HepG2 (cell line): ENCODE data around the gene IL1RL2. TPM values are rescaled to one million over a fixed set of nuclear protein-coding genes. Genes with fewer than 3 reads are reported as not detected.

Source experiments
- ASH2L ChIP-seq: fragments of 300-600, 200-600 bp; sonication (generic); IDR thresholded peaks from 2 replicates; pipeline ENCODE4 v1.7.0; 2017; ENCODE audit warnings: low read depth, mild to moderate bottlenecking, moderate library complexity, mixed read lengths, low read length; ENCODE audit not compliant: insufficient read length
- ERF ChIP-seq: IDR thresholded peaks from 2 replicates; pipeline ENCODE4 v1.6.1; 2018; ENCODE audit warnings: missing biosample characterization, missing genetic modification reagents
- FOXK1 ChIP-seq: sonication (generic); formaldehyde crosslinking; IDR thresholded peaks from 2 replicates; pipeline ENCODE4 v1.4.0; 2020; ENCODE audit warnings: low read depth, missing genetic modification reagents, borderline replicate concordance
- GMEB2 ChIP-seq: IDR thresholded peaks from 2 replicates; pipeline ENCODE4 v1.6.1; 2016; ENCODE audit warnings: missing biosample characterization, missing genetic modification reagents, low read depth
- HMG20A ChIP-seq: IDR thresholded peaks from 2 replicates; pipeline ENCODE4 v1.6.1; 2016; ENCODE audit warnings: borderline replicate concordance
- KAT2B ChIP-seq: fragments of 150-350 bp; IDR thresholded peaks from 2 replicates; pipeline ENCODE4 v1.6.1; 2014; ENCODE audit warnings: low read depth, low read length, borderline replicate concordance
- KDM2A ChIP-seq: sonication (generic); formaldehyde crosslinking; IDR thresholded peaks from 2 replicates; pipeline ENCODE4 v1.4.0; 2020; ENCODE audit warnings: low read depth, missing genetic modification reagents, borderline replicate concordance
- KMT2B ChIP-seq: IDR thresholded peaks from 2 replicates; pipeline ENCODE4 v1.6.1; 2016; ENCODE audit warnings: missing genetic modification reagents, missing compliant biosample characterization
- NFE2 ChIP-seq: sonication (generic); formaldehyde crosslinking; IDR thresholded peaks from 2 replicates; pipeline ENCODE4 v1.4.0; 2020; ENCODE audit warnings: missing genetic modification reagents
- PHB2 ChIP-seq: fragments of 450-650 bp; IDR thresholded peaks from 2 replicates; pipeline ENCODE4 v1.6.1; 2018; ENCODE audit not compliant: partially characterized antibody
- RAD21 ChIP-seq: fragments of 450-650 bp; formaldehyde crosslinking; IDR thresholded peaks from 2 replicates; pipeline ENCODE4 v1.5.0; 2020; ENCODE audit warnings: mild to moderate bottlenecking
- SMAD1 ChIP-seq: sonication (generic); formaldehyde crosslinking; IDR thresholded peaks from 2 replicates; pipeline ENCODE4 v1.4.0; 2020; ENCODE audit warnings: missing genetic modification reagents, low read depth, mild to moderate bottlenecking, borderline replicate concordance
- THAP9 ChIP-seq: sonication (generic); formaldehyde crosslinking; IDR thresholded peaks from 2 replicates; pipeline ENCODE4; 2020; ENCODE audit warnings: missing genetic modification reagents, mild to moderate bottlenecking, borderline replicate concordance
- ZBTB26 ChIP-seq: IDR thresholded peaks from 2 replicates; pipeline ENCODE4 v1.6.1; 2016; ENCODE audit warnings: missing compliant biosample characterization, missing genetic modification reagents, borderline replicate concordance
- ZBTB3 ChIP-seq: sonication (generic); formaldehyde crosslinking; IDR thresholded peaks from 2 replicates; pipeline ENCODE4 v1.4.0; 2020; ENCODE audit warnings: low read depth, mild to moderate bottlenecking, moderate library complexity, missing genetic modification reagents, borderline replicate concordance
- ZBTB33 ChIP-seq: sonication (generic); formaldehyde crosslinking; IDR thresholded peaks from 2 replicates; pipeline ENCODE4 v1.4.0; 2020; ENCODE audit warnings: missing genetic modification reagents
- ZNF224 ChIP-seq: sonication (generic); formaldehyde crosslinking; IDR thresholded peaks from 2 replicates; pipeline ENCODE4 v1.5.0; 2020; ENCODE audit warnings: mild to moderate bottlenecking, missing genetic modification reagents
- ZNF263 ChIP-seq: sonication (generic); formaldehyde crosslinking; IDR thresholded peaks from 2 replicates; pipeline ENCODE4 v1.4.0; 2020; ENCODE audit warnings: missing genetic modification reagents
- ZNF335 ChIP-seq: sonication (generic); formaldehyde crosslinking; IDR thresholded peaks from 2 replicates; pipeline ENCODE4 v1.4.0; 2020; ENCODE audit warnings: missing genetic modification reagents
- ZNF451 ChIP-seq: sonication (generic); formaldehyde crosslinking; IDR thresholded peaks from 2 replicates; pipeline ENCODE4 v1.5.0; 2020; ENCODE audit warnings: mild to moderate bottlenecking, missing genetic modification reagents
- ZNF550 ChIP-seq: sonication (generic); formaldehyde crosslinking; IDR thresholded peaks from 2 replicates; pipeline ENCODE4 v1.4.0; 2020; ENCODE audit warnings: mild to moderate bottlenecking, missing genetic modification reagents, borderline replicate concordance
- ZNF740 ChIP-seq: sonication (generic); formaldehyde crosslinking; IDR thresholded peaks from 2 replicates; pipeline ENCODE4 v1.4.0; 2020; ENCODE audit warnings: missing genetic modification reagents
- ZNF75D ChIP-seq: sonication (generic); formaldehyde crosslinking; IDR thresholded peaks from 2 replicates; pipeline ENCODE4 v1.8.1; 2023; ENCODE audit warnings: missing genetic modification reagents, mild to moderate bottlenecking, borderline replicate concordance
- ZNF768 ChIP-seq: sonication (generic); formaldehyde crosslinking; IDR thresholded peaks from 2 replicates; pipeline ENCODE4 v1.4.0; 2020; ENCODE audit warnings: missing genetic modification reagents
- polyA plus RNA-seq, 8 experiments: library from polyadenylated mRNA; depleted of rRNA in 3 of 8; stranded (reverse) in 7 of 8; unstranded in 1 of 8; fragments of >200 nt; fragmentation: Illumina TruSeq in 4 of 8; extraction: Trizol in 4 of 8; gene quantifications; 2 replicates each; pipeline versions ENCODE4 v1.2.1 to v1.2.3, GENCODE V29; 2011 to 2016; ENCODE audit warnings: low read depth in 4 of 8, missing spikeins in 1 of 8, mixed read lengths in 1 of 8; ENCODE audit not compliant: insufficient read depth in 1 of 8
- total RNA-seq, 5 experiments: library from RNA; depleted of rRNA; stranded (reverse); fragments of >200 nt; fragmentation: Illumina TruSeq; extraction: Trizol; gene quantifications; 2 replicates each; pipeline ENCODE4 v1.2.3, GENCODE V29; 2016; ENCODE audit warnings: low read depth in 1 of 5

Gene IL1RL2
- total and polyA plus RNA-seq, 2 of the 13 experiments (the other 11 are each of a cell fraction or from before 2014, with no cell fraction given), result 0.03 TPM; not detected in 1

- TF ChIP-seq ZBTB26 (no peak), ZNF768 (CRISPR knock-in tag) (no peak), ZBTB3 (CRISPR knock-in tag) (no peak), HMG20A (no peak; the same call in 1 of the 2 replicates), NFE2 (CRISPR knock-in tag) (no peak), ZNF335 (CRISPR knock-in tag) (no peak), GMEB2 (no peak), ZBTB33 (CRISPR knock-in tag) (no peak), ZNF75D (CRISPR knock-in tag) (no peak), PHB2 (no peak), KAT2B (no peak), ZNF263 (no peak), ERF (CRISPR knock-in tag) (no peak), KDM2A (CRISPR knock-in tag) (peak; percentile 56; the same call in 1 of the 2 replicates), ZNF740 (no peak), SMAD1 (CRISPR knock-in tag) (no peak), ZNF224 (CRISPR knock-in tag) (no peak), ASH2L (no peak), KMT2B (CRISPR knock-in tag) (no peak), ZNF550 (CRISPR knock-in tag) (no peak), FOXK1 (CRISPR knock-in tag) (0 out of 2 replicates have a peak, but pooled peaks have one; percentile 28), THAP9 (CRISPR knock-in tag) (0 out of 2 replicates have a peak, but pooled peaks have one; percentile 16), ZNF451 (CRISPR knock-in tag) (no peak), RAD21 (CRISPR knock-in tag) (peak; percentile 82)
Observed at GRCh38 chr2:102235491-102235890, 48.7 kb downstream of the IL1RL2 start (continued).
